GM18873 (cell line): ENCODE measurements around the gene MPND.
A peak's percentile ranks its signal among the peaks of the same experiment; 100 is the strongest.
"Not testable (repeated sequence)": the region's sequence is repeated elsewhere in the genome, so short reads cannot be mapped to it uniquely, and the experiment has no call there.

ENCODE experiments used
- ATAC-seq: cut with Tn5 transposase; IDR thresholded peaks from one replicate; pipeline ENCODE4 v1.9.1; 2021; ENCODE audit warnings: mild to moderate bottlenecking, moderate library complexity, moderate number of reproducible peaks; ENCODE audit not compliant: unreplicated experiment, low FRiP score

Gene MPND

GRCh38 chr19:4318460-4318859 lies 24.9 kb upstream of the MPND start:
- ATAC-seq, result no peak

- ATAC-seq, result no peak
Measured at GRCh38 chr19:4319067-4319718, 24.2 kb upstream of the MPND start.

- ATAC-seq, result no peak
Measured at GRCh38 chr19:4320419-4320818, 22.9 kb upstream of the MPND start.

DNA sequence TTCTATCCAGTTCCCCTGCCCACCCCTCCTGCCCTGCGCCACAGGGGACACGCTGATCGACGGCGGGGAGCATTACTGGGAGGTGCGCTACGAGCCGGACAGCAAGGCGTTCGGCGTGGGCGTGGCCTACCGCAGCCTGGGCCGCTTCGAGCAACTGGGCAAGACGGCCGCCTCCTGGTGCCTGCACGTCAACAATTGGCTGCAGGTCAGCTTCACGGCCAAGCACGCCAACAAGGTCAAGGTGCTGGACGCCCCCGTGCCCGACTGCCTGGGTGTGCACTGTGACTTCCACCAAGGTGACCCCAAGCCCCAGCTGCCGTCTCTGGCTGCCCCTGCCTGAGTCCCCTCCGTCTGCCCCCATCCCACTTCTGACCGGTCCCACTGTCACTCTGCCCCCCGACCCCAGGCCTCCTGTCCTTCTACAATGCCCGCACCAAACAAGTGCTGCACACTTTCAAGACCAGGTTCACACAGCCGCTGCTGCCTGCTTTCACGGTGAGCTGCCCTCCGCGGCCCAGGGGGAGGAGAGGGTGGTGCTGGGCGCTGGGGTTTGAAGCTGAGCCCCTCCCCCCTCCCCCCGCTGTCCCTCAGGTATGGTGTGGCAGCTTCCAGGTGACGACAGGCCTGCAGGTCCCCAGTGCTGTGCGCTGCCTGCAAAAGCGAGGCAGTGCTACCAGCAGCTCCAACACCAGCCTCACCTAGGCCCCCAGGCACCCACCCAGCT lies 20.3 kb upstream of the MPND start:
- ATAC-seq, result no peak

GRCh38 chr19:4323692-4324091 lies 19.7 kb upstream of the MPND start:
- ATAC-seq, result no peak

DNA sequence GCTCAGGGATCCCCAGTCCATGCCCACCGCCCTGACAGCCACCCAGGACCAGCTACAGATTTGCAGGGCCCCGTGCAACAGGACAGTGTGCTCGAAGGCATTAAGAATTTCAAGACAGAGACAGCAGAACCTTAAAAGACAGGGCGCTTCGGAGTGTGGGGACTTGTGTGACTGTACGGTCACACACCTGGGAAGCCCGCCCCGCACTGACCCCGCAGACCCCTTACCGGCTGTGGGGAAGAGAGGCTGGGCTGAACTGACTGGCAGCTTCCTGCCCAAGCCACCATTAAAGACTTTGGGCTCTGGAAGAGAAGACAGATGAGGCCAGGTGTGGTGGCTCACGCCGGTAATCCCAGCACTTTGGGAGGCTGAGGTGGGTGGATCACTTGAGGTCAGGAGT lies 19.1 kb upstream of the MPND start:
- ATAC-seq, result no peak

GRCh38 chr19:4326215-4326836 lies 17.0 kb upstream of the MPND start:
- ATAC-seq, result no peak

DNA sequence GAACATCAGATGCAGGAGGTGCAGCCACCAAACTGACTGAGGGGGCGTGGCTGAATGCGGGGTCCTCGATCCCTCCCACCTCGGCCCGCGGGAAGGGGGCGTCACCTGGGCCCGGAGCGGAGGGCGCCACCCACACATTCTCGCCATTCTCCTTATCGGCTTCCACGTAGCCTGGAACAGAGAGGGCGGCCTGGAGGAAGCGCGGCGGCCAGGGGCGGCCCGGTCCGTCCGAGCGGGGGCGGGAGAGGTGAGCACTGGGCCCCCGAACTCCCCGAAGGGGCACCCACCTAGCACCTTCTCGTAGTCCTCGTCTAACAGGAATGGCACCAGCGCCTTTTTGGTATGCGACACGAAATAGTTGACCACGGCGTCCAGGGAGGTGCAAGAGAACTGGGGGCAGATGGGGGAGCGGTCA lies 16.5 kb upstream of the MPND start:
- no peak for ATAC-seq

DNA sequence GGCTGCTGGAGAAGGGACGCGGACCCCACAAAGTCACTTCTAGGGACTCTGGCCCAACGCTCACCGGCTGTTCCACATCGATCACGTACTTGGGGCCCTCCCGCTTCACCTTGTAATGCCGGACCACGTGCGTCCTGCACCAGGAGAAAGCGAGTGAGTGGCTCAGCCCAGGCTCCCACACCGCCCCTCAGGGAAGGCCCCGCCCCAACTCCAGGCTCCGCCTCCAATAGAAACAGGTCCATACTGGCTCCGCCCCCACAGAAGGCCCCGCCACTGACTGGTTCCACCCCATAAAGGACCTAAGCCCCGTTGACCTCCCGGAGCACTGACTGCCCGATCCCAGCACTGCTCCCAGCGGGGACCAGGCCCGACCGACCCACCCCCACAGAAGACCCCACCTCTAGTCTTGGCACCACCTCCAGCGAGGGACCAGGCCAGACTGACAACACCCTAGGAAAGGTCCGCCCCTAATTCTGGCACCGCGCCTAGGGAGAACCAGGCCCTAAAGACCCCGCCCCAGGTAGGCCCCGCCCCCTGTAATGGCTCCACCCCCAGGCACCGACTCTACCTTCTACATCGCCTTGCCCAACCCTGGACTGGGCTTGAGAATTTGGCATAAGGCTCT lies 16.0 kb upstream of the MPND start:
- no peak for ATAC-seq

GRCh38 chr19:4327877-4328242 lies 15.5 kb upstream of the MPND start:
- no peak for ATAC-seq

DNA sequence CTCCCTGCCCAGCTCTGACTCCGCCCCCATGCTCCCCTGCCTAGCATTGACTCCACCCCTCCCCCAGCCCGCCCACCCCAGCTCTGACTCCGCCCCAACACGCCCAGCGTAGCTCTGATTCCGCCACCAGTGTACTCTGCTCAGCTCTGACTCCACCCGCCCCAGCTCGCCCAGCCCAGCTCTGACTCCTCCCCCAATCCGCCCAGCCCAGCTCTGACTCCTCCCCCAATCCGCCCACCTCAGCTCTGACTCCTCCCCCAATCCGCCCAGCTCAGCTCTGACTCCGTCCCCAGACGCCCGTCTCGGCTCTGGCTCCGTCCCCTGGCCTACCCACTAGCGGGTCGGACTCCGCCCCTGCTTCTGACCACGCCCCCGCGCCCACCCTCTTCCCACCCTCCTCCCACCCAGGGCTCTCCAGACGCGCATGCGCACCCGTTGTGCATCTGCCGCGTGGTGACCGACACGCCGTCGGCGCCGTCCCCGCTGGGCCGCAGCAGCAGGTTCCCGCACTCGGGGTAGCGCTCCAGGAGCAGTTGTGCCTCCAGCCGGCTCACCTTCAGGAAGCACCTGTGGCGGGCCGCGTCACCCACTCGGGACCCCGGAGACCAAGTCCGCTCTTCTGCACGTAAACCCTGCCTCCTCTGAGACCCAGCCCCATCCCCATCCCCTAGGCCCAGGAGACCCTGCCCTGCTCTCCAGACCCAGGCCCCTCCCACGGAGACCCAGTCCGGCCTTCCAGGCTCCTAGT lies 14.9 kb upstream of the MPND start:
- ATAC-seq, result no peak

GRCh38 chr19:4328991-4329681 lies 14.2 kb upstream of the MPND start:
- ATAC-seq, result not testable (repeated sequence)

DNA sequence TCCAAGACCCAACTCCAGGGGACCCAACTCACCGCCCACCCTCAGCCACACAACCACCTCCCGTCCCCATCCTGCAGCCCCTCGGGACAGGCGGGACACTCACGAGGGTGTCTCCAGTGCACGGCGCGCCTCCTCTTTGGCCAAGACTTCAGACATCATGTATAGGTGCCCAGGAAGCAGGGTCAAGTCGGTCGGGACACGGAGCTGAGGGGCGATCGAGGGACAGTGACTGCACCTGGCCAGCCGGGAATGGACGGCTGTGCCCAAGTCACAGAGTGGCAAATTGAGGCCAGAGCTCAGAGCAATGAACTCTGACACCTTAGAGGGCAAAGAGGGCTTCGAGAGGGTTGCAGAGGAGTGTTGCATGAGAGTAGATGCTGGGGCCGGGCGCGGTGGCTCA lies 13.5 kb upstream of the MPND start:
- ATAC-seq, result no peak

DNA sequence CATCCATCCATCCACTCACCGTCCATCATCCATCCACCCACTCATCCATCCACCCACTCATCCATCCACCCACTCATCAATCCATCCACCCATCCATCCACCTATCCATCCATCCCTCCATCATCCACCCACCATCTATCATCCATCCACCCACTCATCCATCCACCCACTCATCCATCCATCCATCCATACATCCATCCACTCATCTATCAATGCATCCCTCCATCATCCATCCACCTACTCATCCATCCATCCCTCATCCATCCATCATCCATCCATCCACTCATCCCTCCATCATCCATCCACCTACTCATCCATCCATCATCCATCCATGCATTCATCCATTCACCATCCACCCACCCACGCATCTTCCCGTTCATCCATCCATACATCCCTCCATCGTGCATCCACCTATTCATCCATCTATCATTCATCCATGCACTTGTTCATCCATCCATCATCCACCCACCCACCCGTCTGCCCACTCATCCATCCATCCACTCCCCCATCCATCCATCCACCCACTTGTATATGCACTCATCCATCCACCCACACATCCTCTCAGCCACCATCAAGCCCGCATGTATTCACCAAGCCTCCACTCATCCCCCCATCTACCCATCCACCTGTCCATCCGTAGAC lies 8.3 kb upstream of the MPND start:
- ATAC-seq, result no peak

GRCh38 chr19:4337906-4338440 lies 5.4 kb upstream of the MPND start:
- ATAC-seq, result no peak

GRCh38 chr19:4338441-4339355 lies 4.7 kb upstream of the MPND start, which contains the start of gene STAP2:
TSS of gene STAP2 (minus strand) at chr19:4338827. CDS start at chr19:4338753, 74 bp downstream.
- ATAC-seq, result no peak

DNA sequence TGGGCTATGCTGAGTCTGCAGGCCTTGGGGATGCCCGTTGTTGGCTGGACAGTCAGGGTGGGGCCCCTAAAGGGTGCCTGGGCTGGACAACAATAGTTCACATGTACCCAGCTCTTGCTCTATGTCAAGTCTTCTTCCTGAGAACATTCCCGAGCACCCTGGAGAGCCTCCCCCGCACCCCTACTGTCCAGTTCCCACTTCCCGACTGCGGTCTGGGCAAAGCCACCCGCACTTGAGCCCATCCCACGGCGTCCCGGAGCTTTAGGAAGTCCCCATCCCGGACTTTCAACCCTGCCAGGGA lies 1.1 kb upstream of the MPND start:
- ATAC-seq, result no peak

DNA sequence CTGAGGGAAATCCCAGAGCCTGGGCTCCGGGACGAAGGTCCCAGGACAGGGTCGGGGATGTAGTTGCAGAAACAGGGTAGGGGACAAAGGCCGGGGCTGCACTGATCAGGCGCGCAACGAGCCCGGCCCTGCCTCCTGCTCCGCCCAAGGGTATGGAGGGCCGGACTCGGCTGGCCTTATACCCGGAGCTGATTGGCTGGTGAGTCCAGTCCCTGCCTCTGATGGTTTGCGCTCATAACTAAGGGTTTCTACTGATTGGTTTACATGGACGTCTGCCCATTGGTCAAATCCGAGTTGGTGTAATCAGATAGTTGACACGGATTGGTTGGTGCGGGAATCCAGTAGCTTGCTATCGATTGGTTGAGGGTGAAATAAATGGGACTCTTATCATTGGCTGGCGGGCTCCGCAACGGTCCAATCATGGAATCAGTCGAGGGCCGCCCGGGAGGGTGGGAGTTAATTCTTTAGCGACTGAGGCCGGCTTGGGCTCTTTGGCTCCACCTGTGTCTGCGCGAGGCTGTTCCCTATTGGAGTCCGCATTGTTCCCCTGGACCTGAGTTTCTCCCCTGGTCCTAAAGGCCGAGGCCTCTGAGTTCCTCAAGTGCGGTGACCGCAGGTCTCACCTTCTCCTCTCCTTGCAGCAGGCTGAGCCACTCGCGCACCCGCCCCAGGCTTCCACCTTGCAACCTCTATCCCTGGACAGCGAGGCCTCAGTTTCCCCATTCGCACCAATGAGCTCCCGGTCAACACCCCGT lies 570 bp upstream of the MPND start:
- ATAC-seq, result peak; percentile 87
